NT2/D1 (cell line): ENCODE results near the gene DIS3L2.

Source experiments
- YY1 ChIP-seq: IDR thresholded peaks from 2 replicates; pipeline ENCODE4 v1.6.1; 2011; ENCODE audit not compliant: insufficient read length, insufficient read depth
- ZNF274 ChIP-seq: IDR thresholded peaks from 2 replicates; pipeline ENCODE4 v1.6.1; 2011; ENCODE audit warnings: mild to moderate bottlenecking, low read depth, low read length

DNA sequence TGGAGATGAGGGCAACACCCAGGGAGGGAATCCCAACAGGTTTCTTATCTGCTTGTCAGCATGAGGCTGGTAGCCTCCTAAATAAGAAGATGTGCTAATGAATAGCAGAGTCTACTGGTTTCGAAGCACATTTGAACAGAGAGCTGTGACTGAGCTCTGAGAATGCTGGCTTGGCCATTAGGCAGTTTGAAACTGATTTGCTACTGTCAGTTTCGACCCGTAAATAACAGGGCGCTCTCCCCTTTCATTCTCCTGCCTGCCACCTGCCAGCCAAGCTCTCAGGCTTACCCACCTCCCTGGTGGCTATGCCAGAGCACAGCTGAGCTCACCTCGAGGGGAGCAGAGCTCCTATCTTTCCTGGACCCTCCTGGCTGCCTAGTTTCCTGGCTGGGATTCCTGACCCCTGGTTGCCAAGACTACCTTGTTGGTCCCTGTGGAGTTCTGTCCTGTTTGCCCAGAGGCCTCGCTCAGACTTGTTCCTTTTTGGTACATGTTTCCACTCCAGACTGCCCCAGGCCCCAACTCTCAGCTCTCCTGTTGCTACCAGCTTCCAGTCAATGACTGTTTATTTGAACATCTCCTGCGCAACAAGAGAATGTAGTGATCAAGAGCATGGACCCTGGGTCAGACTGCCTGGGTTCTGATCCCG, 314.7 kb downstream of the DIS3L2 start:
- no peak for TF ChIP-seq YY1
- TF ChIP-seq ZNF274, result no peak
